ENCODE measurements around the gene ZNF774.
"Not testable (repeated sequence)": the region's sequence is repeated elsewhere in the genome, so short reads cannot be mapped to it uniquely, and the experiment has no call there.

ZNF774 gene

GRCh38 chr15:90347431-90348065 is 4.5 kb upstream of the ZNF774 start:
- not testable (repeated sequence) for DNase-seq

- no peak for DNase-seq
Observed at GRCh38 chr15:90348456-90348855, 3.6 kb upstream of the ZNF774 start.

- DNase-seq = no peak
Observed at GRCh38 chr15:90349072-90349471, 3.0 kb upstream of the ZNF774 start.

GRCh38 chr15:90349821-90350220 is 2.3 kb upstream of the ZNF774 start:
- no peak for DNase-seq

GRCh38 chr15:90351479-90352106 is 491 bp upstream of the ZNF774 start:
- DNase-seq = peak; percentile 57 to 64

- no peak for DNase-seq
Observed at GRCh38 chr15:90354986-90355385, 2.9 kb downstream of the ZNF774 start.

GRCh38 chr15:90358124-90359033 is 6.3 kb downstream of the ZNF774 start:
- DNase-seq = no peak

- no peak for DNase-seq
Observed at GRCh38 chr15:90360746-90361145, 8.7 kb downstream of the ZNF774 start.

- no peak for DNase-seq
Observed at GRCh38 chr15:90362936-90363212, 10.8 kb downstream of the ZNF774 start.

GRCh38 chr15:90364251-90364650 is 12.2 kb downstream of the ZNF774 start:
- no peak for DNase-seq

GRCh38 chr15:90365414-90366055 is 13.5 kb downstream of the ZNF774 start:
- no peak for DNase-seq

GRCh38 chr15:90367576-90367975 is 15.5 kb downstream of the ZNF774 start:
- DNase-seq = no peak

- DNase-seq = no peak
Observed at GRCh38 chr15:90375071-90375470, 23.0 kb downstream of the ZNF774 start.

- no peak for DNase-seq
Observed at GRCh38 chr15:90376789-90377188, 24.7 kb downstream of the ZNF774 start.

- no peak for DNase-seq
Observed at GRCh38 chr15:90379263-90379662, 27.2 kb downstream of the ZNF774 start.

GRCh38 chr15:90381515-90381914 is 29.4 kb downstream of the ZNF774 start:
- no peak for DNase-seq

GRCh38 chr15:90382320-90382719 is 30.2 kb downstream of the ZNF774 start:
- DNase-seq = no peak

GRCh38 chr15:90386221-90386620 is 34.1 kb downstream of the ZNF774 start:
- no peak for DNase-seq

- DNase-seq = peak; percentile 99
Observed at GRCh38 chr15:90387534-90388461, 35.7 kb downstream of the ZNF774 start, which contains the start of gene IQGAP1. TSS of gene IQGAP1 (plus strand) at chr15:90388242. CDS start at chr15:90388342, 100 bp downstream.

- DNase-seq = peak; percentile 37 to 59
Observed at GRCh38 chr15:90388462-90389380, 36.6 kb downstream of the ZNF774 start.

GRCh38 chr15:90389513-90389912 is 37.4 kb downstream of the ZNF774 start:
- no peak for DNase-seq
